Jurkat, Clone E6-1 (cell line): ENCODE measurements around the gene FAM117A. TPM values are rescaled to one million over a fixed set of nuclear protein-coding genes. Genes with fewer than 3 reads are reported as not detected.

ENCODE experiments used
- DNase-seq: peaks from one replicate; pipeline ENCODE4 v3.0.0-alpha.2; 2011; ENCODE audit warnings: low read depth, low spot score
- H3K4me3 ChIP-seq: 2 replicates; pipeline ENCODE4 v1.5.1; 2011; ENCODE audit warnings: mild to moderate bottlenecking, low read length, control low read depth, moderate library complexity
- polyA plus RNA-seq: library from polyadenylated mRNA; unstranded; fragments of >200 nt; gene quantifications from one replicate; pipeline ENCODE4 v1.2.1, GENCODE V29; 2012; ENCODE audit warnings: missing spikeins; ENCODE audit not compliant: insufficient read length, insufficient read depth

Gene FAM117A
- polyA plus RNA-seq = 30.8 TPM

GRCh38 chr17:49763735-49764558 is at the start of gene FAM117A:
TSS of gene FAM117A (minus strand) at chr17:49764131. CDS start at chr17:49764087, 44 bp downstream.
- peak; percentile 99 for DNase-seq
- H3K4me3 ChIP-seq = peak within 1 kb of the TSS; percentile 82

- no peak for DNase-seq
- H3K4me3 ChIP-seq = no peak overlapping the region
These were observed 45.1 kb upstream of the FAM117A start for GRCh38 chr17:49809056-49809455.

GRCh38 chr17:49798738-49799137 is 34.8 kb upstream of the FAM117A start:
- no peak overlapping the region for H3K4me3 ChIP-seq
- no peak for DNase-seq

- DNase-seq = no peak
- no peak overlapping the region for H3K4me3 ChIP-seq
These were observed 34.3 kb upstream of the FAM117A start for GRCh38 chr17:49798182-49798581.

GRCh38 chr17:49795372-49795771 is 31.4 kb upstream of the FAM117A start:
- DNase-seq = no peak
- H3K4me3 ChIP-seq = no peak overlapping the region

GRCh38 chr17:49793309-49793708 is 29.4 kb upstream of the FAM117A start:
- no peak overlapping the region for H3K4me3 ChIP-seq
- DNase-seq = no peak

GRCh38 chr17:49789243-49789578 is 25.3 kb upstream of the FAM117A start:
- peak overlapping the region; percentile 97 for H3K4me3 ChIP-seq
- no peak for DNase-seq

GRCh38 chr17:49788478-49789242 is 24.7 kb upstream of the FAM117A start, which contains the start of gene KAT7:
TSS of gene KAT7 (plus strand) at chr17:49788681. CDS start at chr17:49788835, 154 bp downstream.
- peak within 1 kb of the TSS; percentile 97 for H3K4me3 ChIP-seq
- DNase-seq = peak; percentile 100

- peak overlapping the region; percentile 97 for H3K4me3 ChIP-seq
- DNase-seq = no peak
These were observed 24.1 kb upstream of the FAM117A start for GRCh38 chr17:49787884-49788477.

GRCh38 chr17:49784636-49785035 is 20.7 kb upstream of the FAM117A start:
- no peak for DNase-seq
- no peak overlapping the region for H3K4me3 ChIP-seq

GRCh38 chr17:49783791-49784190 is 19.9 kb upstream of the FAM117A start:
- H3K4me3 ChIP-seq = no peak overlapping the region
- DNase-seq = no peak

GRCh38 chr17:49783071-49783715 is 19.3 kb upstream of the FAM117A start:
- no peak overlapping the region for H3K4me3 ChIP-seq
- peak; percentile 38 for DNase-seq

- no peak for DNase-seq
- no peak overlapping the region for H3K4me3 ChIP-seq
These were observed 15.9 kb upstream of the FAM117A start for GRCh38 chr17:49779739-49780231.

- DNase-seq = no peak
- H3K4me3 ChIP-seq = no peak overlapping the region
These were observed 15.3 kb upstream of the FAM117A start for GRCh38 chr17:49779156-49779738.

- no peak overlapping the region for H3K4me3 ChIP-seq
- DNase-seq = no peak
These were observed 13.6 kb upstream of the FAM117A start for GRCh38 chr17:49777563-49777962.

- H3K4me3 ChIP-seq = no peak overlapping the region
- DNase-seq = no peak
These were observed 12.8 kb upstream of the FAM117A start for GRCh38 chr17:49776551-49777300.

- no peak for DNase-seq
- no peak overlapping the region for H3K4me3 ChIP-seq
These were observed 11.8 kb upstream of the FAM117A start for GRCh38 chr17:49775546-49776260.
